IPS-15b (cell line): ENCODE measurements around the gene CLMP.
A peak's percentile ranks its signal among the peaks of the same experiment; 100 is the strongest.
"Not testable (repeated sequence)": the region's sequence is repeated elsewhere in the genome, so short reads cannot be mapped to it uniquely, and the experiment has no call there.

ENCODE experiments used
- H3K27me3 ChIP-seq: one replicate; pipeline ENCODE4 v1.6.1; 2013; ENCODE audit warnings: low read length; ENCODE audit not compliant: control insufficient read depth, insufficient read depth
- H3K36me3 ChIP-seq: one replicate; pipeline ENCODE4 v1.6.1; 2013; ENCODE audit warnings: low read length; ENCODE audit not compliant: control insufficient read depth, insufficient read depth
- H3K4me1 ChIP-seq: one replicate; pipeline ENCODE4 v1.6.1; 2013; ENCODE audit warnings: mild to moderate bottlenecking, low read length; ENCODE audit not compliant: control insufficient read depth, insufficient read depth
- H3K4me3 ChIP-seq: one replicate; pipeline ENCODE4 v1.5.1; 2013; ENCODE audit warnings: low read depth, low read length
- H3K9ac ChIP-seq: one replicate; pipeline ENCODE4 v1.6.1; 2013; ENCODE audit warnings: low read depth, mild to moderate bottlenecking, low read length
- H3K9me3 ChIP-seq: one replicate; pipeline ENCODE4 v1.6.1; 2013; ENCODE audit warnings: mild to moderate bottlenecking, low read length; ENCODE audit not compliant: control insufficient read depth, insufficient read depth

Gene CLMP

GRCh38 chr11:123062892-123063825, 131.9 kb downstream of the CLMP start:
- peaks cover 2% of the 10 kb centered on the region for H3K4me1 ChIP-seq

GRCh38 chr11:123062158-123062891, 132.7 kb downstream of the CLMP start:
- Histone ChIP-seq H3K9ac (peak overlapping the region; percentile 100), H3K9me3 (no peaks in the 10 kb centered on the region), H3K4me1 (peaks cover 2% of the 10 kb centered on the region), H3K36me3 (peaks cover 37% of the 10 kb centered on the region), H3K4me3 (peak overlapping the region; percentile 91), H3K27me3 (no peaks in the 10 kb centered on the region)

More at GRCh38 chr11:123062892-123063825, 131.9 kb downstream of the CLMP start:
- no peaks in the 10 kb centered on the region for H3K27me3 ChIP-seq
- H3K9ac ChIP-seq: peak overlapping the region; percentile 100
- H3K4me3 ChIP-seq: peak overlapping the region; percentile 91
- peaks cover 29% of the 10 kb centered on the region for H3K36me3 ChIP-seq
- no peaks in the 10 kb centered on the region for H3K9me3 ChIP-seq

- H3K4me1 ChIP-seq: peaks cover 2% of the 10 kb centered on the region
- H3K4me3 ChIP-seq: peak within 1 kb of the TSS; percentile 91
- peaks cover 44% of the 10 kb centered on the region for H3K36me3 ChIP-seq
- H3K27me3 ChIP-seq: no peaks in the 10 kb centered on the region
- H3K9ac ChIP-seq: peak within 1 kb of the TSS; percentile 100
- H3K9me3 ChIP-seq: no peaks in the 10 kb centered on the region
Measured at GRCh38 chr11:123061403-123062157, 133.5 kb downstream of the CLMP start, which contains the start of gene HSPA8. TSS of gene HSPA8 (minus strand) at chr11:123062136. CDS start at chr11:123061324, 812 bp downstream.

GRCh38 chr11:123060277-123061000, 134.6 kb downstream of the CLMP start:
- H3K36me3 ChIP-seq: peaks cover 51% of the 10 kb centered on the region
- peaks cover 2% of the 10 kb centered on the region for H3K4me1 ChIP-seq
- peak overlapping the region; percentile 97 for H3K9ac ChIP-seq

GRCh38 chr11:123059041-123059920, 135.8 kb downstream of the CLMP start:
- not testable (repeated sequence) for H3K9ac ChIP-seq, H3K9me3 ChIP-seq, H3K4me1 ChIP-seq, H3K27me3 ChIP-seq
- Histone ChIP-seq H3K4me3 (peak overlapping the region; percentile 91), H3K36me3 (peaks cover 51% of the 10 kb centered on the region)

More at GRCh38 chr11:123060277-123061000, 134.6 kb downstream of the CLMP start:
- Histone ChIP-seq H3K27me3 (no peaks in the 10 kb centered on the region), H3K9me3 (no peaks in the 10 kb centered on the region), H3K4me3 (peak overlapping the region; percentile 91)

- H3K27me3 ChIP-seq: no peaks in the 10 kb centered on the region
- no peak overlapping the region for H3K4me3 ChIP-seq
- H3K36me3 ChIP-seq: peaks cover 51% of the 10 kb centered on the region
- H3K9me3 ChIP-seq: no peaks in the 10 kb centered on the region
- H3K4me1 ChIP-seq: no peaks in the 10 kb centered on the region
- no peak overlapping the region for H3K9ac ChIP-seq
Measured at GRCh38 chr11:123057661-123058305, 137.3 kb downstream of the CLMP start.

GRCh38 chr11:123056835-123057491, 138.1 kb downstream of the CLMP start:
- Histone ChIP-seq H3K9me3 (no peaks in the 10 kb centered on the region), H3K4me3 (no peak overlapping the region), H3K4me1 (no peaks in the 10 kb centered on the region), H3K9ac (no peak overlapping the region), H3K36me3 (peaks cover 51% of the 10 kb centered on the region), H3K27me3 (no peaks in the 10 kb centered on the region)

GRCh38 chr11:123055191-123055901, 139.7 kb downstream of the CLMP start:
- no peaks in the 10 kb centered on the region for H3K27me3 ChIP-seq
- H3K4me3 ChIP-seq: no peak overlapping the region
- H3K9ac ChIP-seq: no peak overlapping the region
- no peaks in the 10 kb centered on the region for H3K9me3 ChIP-seq
- no peaks in the 10 kb centered on the region for H3K4me1 ChIP-seq
- peaks cover 43% of the 10 kb centered on the region for H3K36me3 ChIP-seq

GRCh38 chr11:123054301-123055065, 140.6 kb downstream of the CLMP start:
- no peaks in the 10 kb centered on the region for H3K4me1 ChIP-seq
- H3K9me3 ChIP-seq: no peaks in the 10 kb centered on the region
- peaks cover 35% of the 10 kb centered on the region for H3K36me3 ChIP-seq
- H3K9ac ChIP-seq: no peak overlapping the region
- H3K4me3 ChIP-seq: no peak overlapping the region
- H3K27me3 ChIP-seq: no peaks in the 10 kb centered on the region
